Vagina (tissue), 2 donors: ENCODE measurements around the gene INHA. TPM values are rescaled to one million over a fixed set of nuclear protein-coding genes. Genes with fewer than 3 reads are reported as not detected.

Experiments
- DNase-seq, 2 donors: peaks; one replicate each; pipeline ENCODE4 v3.0.0-alpha.2; 2017; ENCODE audit errors: extremely low spot score in 2 of 2
- H3K27ac ChIP-seq: fragments of 200-600 bp; sonication (generic); one replicate; pipeline ENCODE4 v1.5.1; 2019
- H3K27me3 ChIP-seq: fragments of 200-600 bp; sonication (generic); one replicate; pipeline ENCODE4 v1.5.1; 2019
- H3K36me3 ChIP-seq, 2 donors: fragments of 200-600 bp; sonication (generic); one replicate each; pipeline ENCODE4 v1.5.1; 2017 to 2019
- H3K4me1 ChIP-seq: fragments of 200-600 bp; sonication (generic); one replicate; pipeline ENCODE4 v1.5.1; 2019
- H3K4me3 ChIP-seq, 2 donors: fragments of 200-600 bp; sonication (generic); 1 replicate in 1 of 2; 2 replicates in 1 of 2; pipeline ENCODE4 v1.5.1; 2016 to 2019
- H3K9me3 ChIP-seq: fragments of 200-600 bp; sonication (generic); one replicate; pipeline ENCODE4 v1.5.1; 2019
- CTCF ChIP-seq, 3 experiments: fragments of 450-650 bp in 2 of 3; fragments of 200-600 bp in 1 of 3; sonication (generic) in 1 of 3; IDR thresholded peaks; one replicate each; pipeline ENCODE4 v1.5.1; 2017 to 2019; ENCODE audit warnings: antibody characterized with exemption in 3 of 3, mild to moderate bottlenecking in 2 of 3, moderate library complexity in 2 of 3
- POLR2A ChIP-seq, 2 donors: fragments of 450-650 bp; IDR thresholded peaks; one replicate each; pipeline ENCODE4 v1.6.1; 2017; ENCODE audit warnings: antibody characterized with exemption in 2 of 2, mild to moderate bottlenecking in 2 of 2, moderate library complexity in 2 of 2
- POLR2AphosphoS5 ChIP-seq, 2 donors: sonication (generic); formaldehyde crosslinking; IDR thresholded peaks; one replicate each; pipeline ENCODE4 v1.9.0; 2017; ENCODE audit warnings: antibody characterized with exemption in 2 of 2, mild to moderate bottlenecking in 2 of 2, low read depth in 1 of 2; ENCODE audit not compliant: insufficient read depth in 1 of 2
- intact Hi-C: fragments of 100-400 bp; cut with DNase I; formaldehyde crosslinking; loops from one replicate; pipeline ENCODE4 v1.15.1; 2023
- total RNA-seq: library from RNA; depleted of rRNA; stranded (reverse); fragments of >200 nt; gene quantifications from one replicate; pipeline ENCODE4 v1.2.3, GENCODE V29; 2016

Gene INHA
- total RNA-seq, 1 donor from 2014 or later, result 0.74 TPM

- TF ChIP-seq POLR2AphosphoS5 (IDR thresholded peaks at IDR 0.05; ENCODE audit: insufficient read depth in 1 of 2, low read depth in 1 of 2), result no peak
- TF ChIP-seq CTCF (IDR thresholded peaks at IDR 0.05), result no peak
- no peak for TF ChIP-seq POLR2A (IDR thresholded peaks at IDR 0.05)
- Histone ChIP-seq H3K4me1 (no peaks in the 10 kb centered on the region), H3K27ac (no peak overlapping the region), H3K27me3 (no peaks in the 10 kb centered on the region), H3K4me3 (no peak overlapping the region), H3K9me3 (no peaks in the 10 kb centered on the region), H3K36me3 (peaks cover 0 to 19% of the 10 kb centered on the region in 2 donors)
- no peak for DNase-seq
- intact Hi-C loops, result no loop called here
Observed at GRCh38 chr2:219615894-219616293, 43.8 kb downstream of the INHA start.

- TF ChIP-seq POLR2AphosphoS5 (IDR thresholded peaks at IDR 0.05; ENCODE audit: insufficient read depth in 1 of 2, low read depth in 1 of 2) (no peak), CTCF (IDR thresholded peaks at IDR 0.05) (no peak), POLR2A (IDR thresholded peaks at IDR 0.05) (no peak)
- intact Hi-C loops, result no loop called here
- DNase-seq, result no peak
- H3K27me3 ChIP-seq, result no peaks in the 10 kb centered on the region
- no peaks in the 10 kb centered on the region for H3K4me1 ChIP-seq
- no peak overlapping the region for H3K4me3 ChIP-seq
- no peak overlapping the region for H3K27ac ChIP-seq
- H3K36me3 ChIP-seq, result peaks cover 0 to 18% of the 10 kb centered on the region in 2 donors
- H3K9me3 ChIP-seq, result no peaks in the 10 kb centered on the region
Observed at GRCh38 chr2:219616550-219616949, 44.4 kb downstream of the INHA start.

GRCh38 chr2:219618733-219619122 is 46.6 kb downstream of the INHA start:
- Histone ChIP-seq H3K9me3 (no peaks in the 10 kb centered on the region), H3K27me3 (no peaks in the 10 kb centered on the region), H3K4me3 (no peak overlapping the region), H3K27ac (no peak overlapping the region), H3K36me3 (peaks cover 0 to 13% of the 10 kb centered on the region in 2 donors), H3K4me1 (no peaks in the 10 kb centered on the region)
- TF ChIP-seq CTCF (IDR thresholded peaks at IDR 0.05), result no peak
- TF ChIP-seq POLR2A (IDR thresholded peaks at IDR 0.05), result no peak
- TF ChIP-seq POLR2AphosphoS5 (IDR thresholded peaks at IDR 0.05; ENCODE audit: insufficient read depth in 1 of 2, low read depth in 1 of 2), result no peak
- intact Hi-C loops, result no loop called here
- no peak for DNase-seq

- intact Hi-C loops, result no loop called here
- TF ChIP-seq POLR2AphosphoS5 (IDR thresholded peaks at IDR 0.05; ENCODE audit: insufficient read depth in 1 of 2, low read depth in 1 of 2) (no peak), POLR2A (IDR thresholded peaks at IDR 0.05) (no peak)
- Histone ChIP-seq H3K4me3 (no peak overlapping the region), H3K9me3 (no peaks in the 10 kb centered on the region), H3K27me3 (no peaks in the 10 kb centered on the region), H3K27ac (no peak overlapping the region), H3K36me3 (peaks cover 0 to 13% of the 10 kb centered on the region in 2 donors), H3K4me1 (no peaks in the 10 kb centered on the region)
- no peak for DNase-seq
Observed at GRCh38 chr2:219619235-219619634, 47.1 kb downstream of the INHA start.

- peaks cover 0 to 6% of the 10 kb centered on the region in 2 donors for H3K36me3 ChIP-seq
- intact Hi-C loops, result no loop called here
- no peak overlapping the region for H3K27ac ChIP-seq
- no peak for DNase-seq
- no peaks in the 10 kb centered on the region for H3K9me3 ChIP-seq
- no peaks in the 10 kb centered on the region for H3K27me3 ChIP-seq
- no peak for TF ChIP-seq POLR2A (IDR thresholded peaks at IDR 0.05)
- TF ChIP-seq POLR2AphosphoS5 (IDR thresholded peaks at IDR 0.05; ENCODE audit: insufficient read depth in 1 of 2, low read depth in 1 of 2), result no peak
- TF ChIP-seq CTCF (IDR thresholded peaks at IDR 0.05), result no peak
- no peaks in the 10 kb centered on the region for H3K4me1 ChIP-seq
- H3K4me3 ChIP-seq, result no peak overlapping the region
Observed at GRCh38 chr2:219620546-219620945, 48.4 kb downstream of the INHA start.
